ENCODE measurements around the gene SND1. TPM values are rescaled to one million over a fixed set of nuclear protein-coding genes. Genes with fewer than 3 reads are reported as not detected.

Gene SND1
- total RNA-seq, 2 donors from 2014 or later: 146 to 155 TPM

GRCh38 chr7:127912901-127913300, 260.9 kb downstream of the SND1 start:
- intact Hi-C loops (cut with DNase I): no loop called here
- no peak for TF ChIP-seq POLR2A (IDR thresholded peaks at IDR 0.05)
- TF ChIP-seq CTCF (IDR thresholded peaks at IDR 0.05): no peak

GRCh38 chr7:127913686-127914085, 261.7 kb downstream of the SND1 start:
- intact Hi-C loops (cut with DNase I): no loop called here
- Histone ChIP-seq H3K4me3 (no peak overlapping the region), H3K27me3 (no peaks in the 10 kb centered on the region), H3K4me1 (peaks cover 40% of the 10 kb centered on the region), H3K27ac (no peak overlapping the region), H3K9me3 (no peaks in the 10 kb centered on the region), H3K36me3 (replicated peaks in 1 of 2; ENCODE audit: insufficient read depth in 1 of 2, low read depth in 2 of 2) (no peaks in the 10 kb centered on the region)
- no peak for ATAC-seq
- no peak for DNase-seq
- no peak for TF ChIP-seq CTCF (IDR thresholded peaks at IDR 0.05)
- no peak for TF ChIP-seq POLR2A (IDR thresholded peaks at IDR 0.05)
- WGBS, 2 donors: 72 to 87% methylated on average over 2 of the region's 2 CpGs

More at GRCh38 chr7:127912901-127913300, 260.9 kb downstream of the SND1 start:
- Histone ChIP-seq H3K27me3 (no peaks in the 10 kb centered on the region), H3K4me3 (no peak overlapping the region), H3K4me1 (peaks cover 39% of the 10 kb centered on the region), H3K27ac (no peak overlapping the region), H3K9me3 (no peaks in the 10 kb centered on the region), H3K36me3 (replicated peaks in 1 of 2; ENCODE audit: insufficient read depth in 1 of 2, low read depth in 2 of 2) (no peaks in the 10 kb centered on the region)
- no peak for DNase-seq
- peak; percentile 42 for ATAC-seq
- 20% methylated on average over 2 of the region's 2 CpGs for WGBS, 2 donors

GRCh38 chr7:127914693-127915092, 262.7 kb downstream of the SND1 start:
- H3K36me3 ChIP-seq (replicated peaks in 1 of 2; ENCODE audit: insufficient read depth in 1 of 2, low read depth in 2 of 2): no peaks in the 10 kb centered on the region
- TF ChIP-seq CTCF (IDR thresholded peaks at IDR 0.05) (no peak), POLR2A (IDR thresholded peaks at IDR 0.05) (no peak)
- no peaks in the 10 kb centered on the region for H3K9me3 ChIP-seq
- H3K27me3 ChIP-seq: no peaks in the 10 kb centered on the region
- DNase-seq (no peak), ATAC-seq (no peak)
- H3K4me1 ChIP-seq: peaks cover 30% of the 10 kb centered on the region
- H3K4me3 ChIP-seq: no peak overlapping the region
- 95% methylated on average over 6 of the region's 6 CpGs for WGBS, 2 donors
- no peak overlapping the region for H3K27ac ChIP-seq
- intact Hi-C loops (cut with DNase I): no loop called here

GRCh38 chr7:127916735-127917134, 264.7 kb downstream of the SND1 start:
- Histone ChIP-seq H3K9me3 (no peaks in the 10 kb centered on the region), H3K27ac (no peak overlapping the region), H3K36me3 (replicated peaks in 1 of 2; ENCODE audit: insufficient read depth in 1 of 2, low read depth in 2 of 2) (no peaks in the 10 kb centered on the region), H3K4me1 (peaks cover 40% of the 10 kb centered on the region), H3K4me3 (no peak overlapping the region), H3K27me3 (no peaks in the 10 kb centered on the region)
- intact Hi-C loops (cut with DNase I): no loop called here
- no peak for DNase-seq
- no peak for ATAC-seq
- WGBS, 2 donors: 81 to 95% methylated on average over 3 of the region's 3 CpGs
- TF ChIP-seq POLR2A (IDR thresholded peaks at IDR 0.05): no peak
- no peak for TF ChIP-seq CTCF (IDR thresholded peaks at IDR 0.05)

- Histone ChIP-seq H3K9me3 (no peaks in the 10 kb centered on the region), H3K27me3 (no peaks in the 10 kb centered on the region), H3K36me3 (replicated peaks in 1 of 2; ENCODE audit: insufficient read depth in 1 of 2, low read depth in 2 of 2) (no peaks in the 10 kb centered on the region), H3K4me1 (peaks cover 30% of the 10 kb centered on the region), H3K27ac (no peak overlapping the region), H3K4me3 (no peak overlapping the region)
- 70 to 78% methylated on average over 8 of the region's 8 CpGs for WGBS, 2 donors
- intact Hi-C loops (cut with DNase I): no loop called here
- DNase-seq (no peak), ATAC-seq (no peak)
- TF ChIP-seq POLR2A (IDR thresholded peaks at IDR 0.05) (no peak), CTCF (IDR thresholded peaks at IDR 0.05) (no peak)
These were observed 266.1 kb downstream of the SND1 start for GRCh38 chr7:127918130-127918529.

Measured in body of pancreas (tissue), 4 donors.